Measurements from ENCODE around the gene LDB3.

DNA sequence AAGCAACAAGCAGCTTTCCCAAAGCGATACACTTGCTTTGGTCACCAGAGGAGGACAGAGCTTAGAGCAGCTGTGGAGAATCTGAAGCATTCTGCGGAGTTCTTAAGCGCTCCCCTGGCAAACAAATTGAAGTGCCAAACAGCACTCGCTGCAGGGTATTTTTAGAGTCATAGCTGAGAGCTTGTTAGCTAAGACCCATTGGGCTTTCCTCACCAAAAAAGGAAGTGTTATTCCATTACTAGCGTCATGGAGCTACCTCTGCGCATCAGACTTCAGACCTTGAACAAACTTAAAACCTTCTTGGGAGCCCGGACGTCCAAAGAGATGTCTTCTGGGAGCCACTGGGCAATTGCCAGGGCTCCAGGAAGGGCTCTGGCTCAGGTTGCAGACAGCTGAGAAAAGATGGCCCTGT is 65.0 kb downstream of the LDB3 start:
- TF ChIP-seq, protein P1, sequence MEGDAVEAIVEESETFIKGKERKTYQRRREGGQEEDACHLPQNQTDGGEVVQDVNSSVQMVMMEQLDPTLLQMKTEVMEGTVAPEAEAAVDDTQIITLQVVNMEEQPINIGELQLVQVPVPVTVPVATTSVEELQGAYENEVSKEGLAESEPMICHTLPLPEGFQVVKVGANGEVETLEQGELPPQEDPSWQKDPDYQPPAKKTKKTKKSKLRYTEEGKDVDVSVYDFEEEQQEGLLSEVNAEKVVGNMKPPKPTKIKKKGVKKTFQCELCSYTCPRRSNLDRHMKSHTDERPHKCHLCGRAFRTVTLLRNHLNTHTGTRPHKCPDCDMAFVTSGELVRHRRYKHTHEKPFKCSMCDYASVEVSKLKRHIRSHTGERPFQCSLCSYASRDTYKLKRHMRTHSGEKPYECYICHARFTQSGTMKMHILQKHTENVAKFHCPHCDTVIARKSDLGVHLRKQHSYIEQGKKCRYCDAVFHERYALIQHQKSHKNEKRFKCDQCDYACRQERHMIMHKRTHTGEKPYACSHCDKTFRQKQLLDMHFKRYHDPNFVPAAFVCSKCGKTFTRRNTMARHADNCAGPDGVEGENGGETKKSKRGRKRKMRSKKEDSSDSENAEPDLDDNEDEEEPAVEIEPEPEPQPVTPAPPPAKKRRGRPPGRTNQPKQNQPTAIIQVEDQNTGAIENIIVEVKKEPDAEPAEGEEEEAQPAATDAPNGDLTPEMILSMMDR (IDR thresholded peaks at IDR 0.05), result peak in 1 of 6 experiments; percentile 15
- TF ChIP-seq POLR2AphosphoS5 (IDR thresholded peaks at IDR 0.05), result no peak
- TF ChIP-seq POLR2A (IDR thresholded peaks at IDR 0.05), result no peak
- no peak for TF ChIP-seq EP300 (IDR thresholded peaks at IDR 0.05)

All from upper lobe of left lung (tissue), 4 donors.